Stomach (tissue), 4 donors: Measurements from ENCODE around the gene ZW10.

Experiments used
- EP300 ChIP-seq: sonication (generic); formaldehyde crosslinking; IDR thresholded peaks from one replicate; pipeline ENCODE4 v1.6.1; 2017; ENCODE audit warnings: antibody characterized with exemption
- TF ChIP-seq, protein P1 (sequence below), 7 experiments: fragments of 450-650 bp in 4 of 7; fragments of 200-600 bp in 3 of 7; sonication (generic) in 3 of 7; IDR thresholded peaks; one replicate each; pipeline ENCODE4 v1.5.1; 2016 to 2019; ENCODE audit warnings: antibody characterized with exemption in 7 of 7, control low read depth in 2 of 7, mild to moderate bottlenecking in 1 of 7

DNA sequence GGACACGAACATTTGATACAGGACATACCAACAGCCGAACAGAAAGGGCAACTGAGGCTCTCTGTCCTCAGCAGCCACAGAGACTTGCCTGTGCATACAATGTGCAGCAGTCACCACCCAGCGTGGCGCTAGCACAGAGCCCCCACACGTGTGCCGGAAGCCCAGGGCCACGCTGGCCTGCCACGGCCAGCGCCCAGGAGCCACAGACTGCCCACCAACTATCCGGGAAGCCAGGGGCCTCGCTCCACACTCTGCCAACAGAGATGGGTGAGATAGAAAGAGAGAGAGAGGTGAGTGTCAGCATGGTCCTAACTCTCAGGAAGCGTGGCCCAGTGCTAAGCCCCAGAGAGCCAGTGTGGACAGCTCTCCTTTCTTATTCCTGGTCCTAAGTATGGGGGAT, 79.1 kb downstream of the ZW10 start:
- TF ChIP-seq, protein P1, sequence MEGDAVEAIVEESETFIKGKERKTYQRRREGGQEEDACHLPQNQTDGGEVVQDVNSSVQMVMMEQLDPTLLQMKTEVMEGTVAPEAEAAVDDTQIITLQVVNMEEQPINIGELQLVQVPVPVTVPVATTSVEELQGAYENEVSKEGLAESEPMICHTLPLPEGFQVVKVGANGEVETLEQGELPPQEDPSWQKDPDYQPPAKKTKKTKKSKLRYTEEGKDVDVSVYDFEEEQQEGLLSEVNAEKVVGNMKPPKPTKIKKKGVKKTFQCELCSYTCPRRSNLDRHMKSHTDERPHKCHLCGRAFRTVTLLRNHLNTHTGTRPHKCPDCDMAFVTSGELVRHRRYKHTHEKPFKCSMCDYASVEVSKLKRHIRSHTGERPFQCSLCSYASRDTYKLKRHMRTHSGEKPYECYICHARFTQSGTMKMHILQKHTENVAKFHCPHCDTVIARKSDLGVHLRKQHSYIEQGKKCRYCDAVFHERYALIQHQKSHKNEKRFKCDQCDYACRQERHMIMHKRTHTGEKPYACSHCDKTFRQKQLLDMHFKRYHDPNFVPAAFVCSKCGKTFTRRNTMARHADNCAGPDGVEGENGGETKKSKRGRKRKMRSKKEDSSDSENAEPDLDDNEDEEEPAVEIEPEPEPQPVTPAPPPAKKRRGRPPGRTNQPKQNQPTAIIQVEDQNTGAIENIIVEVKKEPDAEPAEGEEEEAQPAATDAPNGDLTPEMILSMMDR (IDR thresholded peaks at IDR 0.05): no peak
- no peak for TF ChIP-seq EP300
